K562 (cell line): ENCODE results near the gene FIGLA.

Experiments used
- CAMTA2 ChIP-seq: fragments of 250-450 bp; sonication (Bioruptor Pico); conservative IDR thresholded peaks from 2 replicates; pipeline ENCODE4 v1.5.1; 2022
- ZBTB2 ChIP-seq: fragments of 450-650 bp; IDR thresholded peaks from 2 replicates; pipeline ENCODE4 v1.6.1; 2016; ENCODE audit warnings: antibody characterized with exemption
- ZC3H4 ChIP-seq: sonication (generic); formaldehyde crosslinking; IDR thresholded peaks from 2 replicates; pipeline ENCODE4 v1.9.0; 2021; ENCODE audit warnings: missing genetic modification reagents, borderline replicate concordance
- ZNF239 ChIP-seq: fragments of 250-450 bp; sonication (Bioruptor Pico); IDR thresholded peaks from 2 replicates; pipeline ENCODE4 v1.4.0; 2020; ENCODE audit warnings: mild to moderate bottlenecking

GRCh38 chr2:70801607-70802263, 11.3 kb upstream of the FIGLA start:
- no peak for TF ChIP-seq ZNF239 (CRISPR knock-in tag)
- no peak for TF ChIP-seq ZBTB2
- TF ChIP-seq CAMTA2 (CRISPR knock-in tag): no peak
- TF ChIP-seq ZC3H4 (CRISPR knock-in tag): no peak
